ENCODE data around the gene LRCH1.
"Not testable (repeated sequence)": the region's sequence is repeated elsewhere in the genome, so short reads cannot be mapped to it uniquely, and the experiment has no call there.

Gene LRCH1

DNA sequence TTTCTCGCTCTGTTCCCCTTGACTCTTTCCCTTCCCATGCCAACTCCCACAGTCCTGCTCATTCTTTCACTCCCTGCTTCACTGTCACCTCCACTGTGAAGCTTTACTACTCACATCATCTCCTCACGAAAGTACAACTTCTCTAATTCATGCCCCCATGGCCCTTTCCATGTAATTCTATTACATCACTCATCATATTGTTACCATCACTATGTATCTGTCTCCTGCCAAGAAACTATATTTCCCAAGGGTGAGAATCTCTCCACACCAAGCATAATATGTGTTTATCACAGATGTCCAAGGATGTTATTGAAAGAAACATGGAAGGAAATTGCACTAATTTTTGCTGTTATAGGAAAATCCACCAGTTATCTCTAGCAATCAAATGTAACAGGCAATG, 37.2 kb upstream of the LRCH1 start:
- H3K9ac ChIP-seq (ENCODE audit: low read depth, low read length, poor library complexity), result no peak overlapping the region
- no peaks in the 10 kb centered on the region for H3K79me1 ChIP-seq (ENCODE audit: low read depth, low read length)
- no peak overlapping the region for H3K23ac ChIP-seq (ENCODE audit: low read depth, low read length, poor library complexity)
- H3K4me3 ChIP-seq (ENCODE audit: low read length in 2 of 2), result no peak overlapping the region
- H4K91ac ChIP-seq (ENCODE audit: low read depth, low read length, poor library complexity), result no peak overlapping the region
- H2BK12ac ChIP-seq (ENCODE audit: low read length), result no peak overlapping the region
- DNase-seq (ENCODE audit: low spot score), result no peak
- H4K8ac ChIP-seq (ENCODE audit: low read depth, low read length), result no peak overlapping the region
- H2AFZ ChIP-seq (ENCODE audit: low read length), result peak overlapping the region; percentile 3
- no peak overlapping the region for H2BK15ac ChIP-seq (ENCODE audit: low read length)
- no peak overlapping the region for H3K27ac ChIP-seq (replicated peaks; ENCODE audit: low read length)
- H3K18ac ChIP-seq (ENCODE audit: low read length), result no peak overlapping the region
- H3K36me3 ChIP-seq (replicated peaks in 1 of 2; ENCODE audit: control insufficient read depth in 2 of 2, insufficient read depth in 2 of 2, low read length in 2 of 2), result no peaks in the 10 kb centered on the region
- H3K4ac ChIP-seq (ENCODE audit: low read length), result no peak overlapping the region
- H3K4me1 ChIP-seq (ENCODE audit: control insufficient read depth in 2 of 2, insufficient read depth in 1 of 2, low read depth in 1 of 2, low read length in 2 of 2), result peaks cover 2 to 27% of the 10 kb centered on the region in 2 donors
- H2BK5ac ChIP-seq (ENCODE audit: low read length), result no peak overlapping the region
- WGBS, 2 donors (ENCODE audit: extremely low coverage in 2 of 2, insufficient read length in 2 of 2, insufficient replicate concordance in 1 of 2), result no CpG with 5 or more reads among the region's 2 CpGs
- no peak overlapping the region for H2BK120ac ChIP-seq (ENCODE audit: low read depth, low read length)
- no peaks in the 10 kb centered on the region for H3K27me3 ChIP-seq (ENCODE audit: control insufficient read depth in 3 of 3, insufficient read depth in 3 of 3, low read depth in 1 of 3, low read length in 3 of 3)
- H3K9me3 ChIP-seq (replicated peaks in 1 of 2; ENCODE audit: control insufficient read depth in 2 of 2, insufficient read depth in 1 of 2, low read depth in 1 of 2, low read length in 2 of 2), result peaks cover 3% of the 10 kb centered on the region in 2 donors
- H3K14ac ChIP-seq (ENCODE audit: low read length), result no peak overlapping the region
- H3K4me2 ChIP-seq (ENCODE audit: insufficient read depth, low read length, poor library complexity, severe bottlenecking), result no peak overlapping the region
- H2AK5ac ChIP-seq (ENCODE audit: low read depth, low read length), result no peak overlapping the region

DNA sequence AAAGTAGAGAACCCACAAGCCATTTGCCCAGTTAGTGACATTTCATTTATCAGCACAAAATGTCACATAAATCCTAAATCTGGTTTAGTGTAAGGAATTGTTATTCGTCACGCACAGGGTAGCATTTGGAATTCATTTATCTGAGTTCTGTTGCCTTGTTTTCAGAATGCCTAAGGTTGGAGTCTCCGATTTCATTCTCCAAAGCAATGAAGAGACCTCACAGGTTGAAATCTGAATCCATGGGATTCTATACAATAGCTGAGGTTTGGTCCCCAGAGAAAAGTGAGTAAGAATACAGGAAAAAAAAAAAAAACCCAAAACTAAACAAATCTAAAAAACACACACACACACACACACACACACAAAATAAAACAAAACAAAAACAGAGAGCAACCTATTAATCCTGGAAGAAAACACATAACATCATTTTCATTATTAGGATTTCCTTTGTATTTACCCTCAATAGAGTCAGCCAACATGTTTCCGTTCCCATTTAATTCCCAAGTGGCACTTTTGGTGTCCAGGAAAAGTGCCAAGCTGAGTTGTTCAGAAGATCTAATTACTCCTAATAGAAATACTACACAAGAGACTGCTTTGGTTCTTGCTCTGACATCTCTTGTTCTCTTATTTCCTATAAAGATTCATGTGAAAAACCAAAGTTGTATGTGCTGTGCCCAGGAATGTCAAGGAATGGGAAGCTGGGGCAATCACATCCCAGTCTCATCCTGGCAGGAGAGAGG, 36.2 kb upstream of the LRCH1 start:
- no peak overlapping the region for H3K18ac ChIP-seq (ENCODE audit: low read length)
- H3K27ac ChIP-seq (replicated peaks; ENCODE audit: low read length), result no peak overlapping the region

DNA sequence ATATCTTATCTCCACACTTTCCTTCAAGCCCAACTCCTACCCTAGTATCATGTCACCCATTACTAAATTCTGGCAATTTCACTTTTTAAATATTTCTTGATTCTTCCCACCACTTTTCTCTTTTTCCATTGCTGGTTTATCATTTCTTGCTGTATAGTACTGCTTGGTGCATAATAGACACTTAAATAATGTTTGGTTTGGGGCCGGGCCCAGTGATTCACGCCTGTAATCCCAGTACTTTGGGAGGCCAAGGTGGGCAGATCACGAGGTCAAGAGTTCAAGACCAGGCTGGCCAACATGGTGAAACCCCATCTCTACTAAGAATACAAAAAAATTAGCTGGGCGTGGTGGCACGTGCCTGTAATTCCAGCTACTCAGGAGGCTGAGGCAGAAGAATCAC, 35.2 kb upstream of the LRCH1 start:
- H3K79me1 ChIP-seq (ENCODE audit: low read depth, low read length); H3K27ac ChIP-seq (replicated peaks; ENCODE audit: low read length); H3K9me3 ChIP-seq (replicated peaks in 1 of 2; ENCODE audit: control insufficient read depth in 2 of 2, insufficient read depth in 1 of 2, low read depth in 1 of 2, low read length in 2 of 2); H2BK120ac ChIP-seq (ENCODE audit: low read depth, low read length); H2AK5ac ChIP-seq (ENCODE audit: low read depth, low read length); H3K4me3 ChIP-seq (ENCODE audit: low read length in 2 of 2); H3K27me3 ChIP-seq (ENCODE audit: control insufficient read depth in 3 of 3, insufficient read depth in 3 of 3, low read depth in 1 of 3, low read length in 3 of 3); H2AFZ ChIP-seq (ENCODE audit: low read length); H2BK12ac ChIP-seq (ENCODE audit: low read length); H4K8ac ChIP-seq (ENCODE audit: low read depth, low read length); DNase-seq (ENCODE audit: low spot score); H3K23ac ChIP-seq (ENCODE audit: low read depth, low read length, poor library complexity); H2BK15ac ChIP-seq (ENCODE audit: low read length); H3K4me2 ChIP-seq (ENCODE audit: insufficient read depth, low read length, poor library complexity, severe bottlenecking); H3K4ac ChIP-seq (ENCODE audit: low read length); H4K91ac ChIP-seq (ENCODE audit: low read depth, low read length, poor library complexity); H2BK5ac ChIP-seq (ENCODE audit: low read length); H3K18ac ChIP-seq (ENCODE audit: low read length); H3K36me3 ChIP-seq (replicated peaks in 1 of 2; ENCODE audit: control insufficient read depth in 2 of 2, insufficient read depth in 2 of 2, low read length in 2 of 2); H3K9ac ChIP-seq (ENCODE audit: low read depth, low read length, poor library complexity); H3K14ac ChIP-seq (ENCODE audit: low read length): not testable (repeated sequence)
- peaks cover 2 to 27% of the 10 kb centered on the region in 2 donors for H3K4me1 ChIP-seq (ENCODE audit: control insufficient read depth in 2 of 2, insufficient read depth in 1 of 2, low read depth in 1 of 2, low read length in 2 of 2)
- no CpG with 5 or more reads among the region's 5 CpGs for WGBS, 2 donors (ENCODE audit: extremely low coverage in 2 of 2, insufficient read length in 2 of 2, insufficient replicate concordance in 1 of 2)

More for the DNA sequence above, 36.2 kb upstream of the LRCH1 start:
- Histone ChIP-seq H2AK5ac (ENCODE audit: low read depth, low read length) (no peak overlapping the region), H3K79me1 (ENCODE audit: low read depth, low read length) (no peaks in the 10 kb centered on the region), H3K4me2 (ENCODE audit: insufficient read depth, low read length, poor library complexity, severe bottlenecking) (no peak overlapping the region), H2BK120ac (ENCODE audit: low read depth, low read length) (no peak overlapping the region), H3K9ac (ENCODE audit: low read depth, low read length, poor library complexity) (no peak overlapping the region), H3K23ac (ENCODE audit: low read depth, low read length, poor library complexity) (no peak overlapping the region), H3K4me3 (ENCODE audit: low read length in 2 of 2) (no peak overlapping the region), H3K4me1 (ENCODE audit: control insufficient read depth in 2 of 2, insufficient read depth in 1 of 2, low read depth in 1 of 2, low read length in 2 of 2) (peaks cover 2 to 27% of the 10 kb centered on the region in 2 donors), H4K8ac (ENCODE audit: low read depth, low read length) (no peak overlapping the region), H3K14ac (ENCODE audit: low read length) (no peak overlapping the region), H3K36me3 (replicated peaks in 1 of 2; ENCODE audit: control insufficient read depth in 2 of 2, insufficient read depth in 2 of 2, low read length in 2 of 2) (no peaks in the 10 kb centered on the region), H2BK12ac (ENCODE audit: low read length) (no peak overlapping the region), H2BK5ac (ENCODE audit: low read length) (no peak overlapping the region), H2AFZ (ENCODE audit: low read length) (peak overlapping the region; percentile 3), H3K9me3 (replicated peaks in 1 of 2; ENCODE audit: control insufficient read depth in 2 of 2, insufficient read depth in 1 of 2, low read depth in 1 of 2, low read length in 2 of 2) (peaks cover 4 to 5% of the 10 kb centered on the region in 2 donors), H3K4ac (ENCODE audit: low read length) (no peak overlapping the region), H4K91ac (ENCODE audit: low read depth, low read length, poor library complexity) (no peak overlapping the region), H2BK15ac (ENCODE audit: low read length) (no peak overlapping the region), H3K27me3 (ENCODE audit: control insufficient read depth in 3 of 3, insufficient read depth in 3 of 3, low read depth in 1 of 3, low read length in 3 of 3) (no peaks in the 10 kb centered on the region)
- no peak for DNase-seq (ENCODE audit: low spot score)
- no CpG with 5 or more reads among the region's 4 CpGs for WGBS, 2 donors (ENCODE audit: extremely low coverage in 2 of 2, insufficient read length in 2 of 2, insufficient replicate concordance in 1 of 2)

DNA sequence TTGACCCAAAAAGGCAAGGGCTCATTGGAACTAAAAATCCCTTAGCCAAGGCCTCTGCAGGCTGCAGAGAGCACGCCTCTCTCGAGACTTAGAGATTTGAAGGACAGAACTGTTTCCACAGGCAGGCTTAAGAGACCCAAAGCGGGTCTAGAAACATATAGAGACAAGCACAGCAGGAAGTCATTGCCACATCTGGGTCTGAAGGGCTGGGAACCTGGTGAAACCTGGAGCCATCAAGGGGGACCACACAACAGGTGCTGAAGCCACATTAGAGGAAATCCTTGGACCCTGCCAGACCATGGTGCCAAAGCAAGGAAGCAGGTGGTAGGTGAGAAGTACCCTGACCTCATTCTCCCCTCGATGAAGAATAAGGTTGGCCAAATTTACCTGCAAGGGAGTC, 33.8 kb upstream of the LRCH1 start:
- no CpG with 5 or more reads among the region's 4 CpGs for WGBS, 2 donors (ENCODE audit: extremely low coverage in 2 of 2, insufficient read length in 2 of 2, insufficient replicate concordance in 1 of 2)
- Histone ChIP-seq H2BK5ac (ENCODE audit: low read length) (no peak overlapping the region), H4K91ac (ENCODE audit: low read depth, low read length, poor library complexity) (no peak overlapping the region), H3K14ac (ENCODE audit: low read length) (no peak overlapping the region), H3K4me1 (ENCODE audit: control insufficient read depth in 2 of 2, insufficient read depth in 1 of 2, low read depth in 1 of 2, low read length in 2 of 2) (peaks cover 3 to 35% of the 10 kb centered on the region in 2 donors), H3K9ac (ENCODE audit: low read depth, low read length, poor library complexity) (no peak overlapping the region), H3K4ac (ENCODE audit: low read length) (no peak overlapping the region), H3K18ac (ENCODE audit: low read length) (no peak overlapping the region), H4K8ac (ENCODE audit: low read depth, low read length) (no peak overlapping the region), H3K36me3 (replicated peaks in 1 of 2; ENCODE audit: control insufficient read depth in 2 of 2, insufficient read depth in 2 of 2, low read length in 2 of 2) (no peaks in the 10 kb centered on the region), H3K9me3 (replicated peaks in 1 of 2; ENCODE audit: control insufficient read depth in 2 of 2, insufficient read depth in 1 of 2, low read depth in 1 of 2, low read length in 2 of 2) (peaks cover 4 to 5% of the 10 kb centered on the region in 2 donors), H3K23ac (ENCODE audit: low read depth, low read length, poor library complexity) (no peak overlapping the region), H2BK120ac (ENCODE audit: low read depth, low read length) (no peak overlapping the region), H3K4me3 (ENCODE audit: low read length in 2 of 2) (no peak overlapping the region), H2AFZ (ENCODE audit: low read length) (no peak overlapping the region), H3K27ac (replicated peaks; ENCODE audit: low read length) (no peak overlapping the region), H3K27me3 (ENCODE audit: control insufficient read depth in 3 of 3, insufficient read depth in 3 of 3, low read depth in 1 of 3, low read length in 3 of 3) (no peaks in the 10 kb centered on the region), H2AK5ac (ENCODE audit: low read depth, low read length) (no peak overlapping the region), H3K4me2 (ENCODE audit: insufficient read depth, low read length, poor library complexity, severe bottlenecking) (no peak overlapping the region), H3K79me1 (ENCODE audit: low read depth, low read length) (no peaks in the 10 kb centered on the region), H2BK15ac (ENCODE audit: low read length) (no peak overlapping the region), H2BK12ac (ENCODE audit: low read length) (no peak overlapping the region)
- DNase-seq (ENCODE audit: low spot score), result no peak

All from neuronal stem cell (in vitro differentiated cells).